Activated naive CD8-positive, alpha-beta T cell (primary cell): ENCODE data around the gene RTN4IP1.

Experiments used
- H3K27ac Mint-ChIP-seq: one replicate; pipeline ENCODE4 v1.8.0; 2021; ENCODE audit warnings: mixed read lengths
- H3K27me3 Mint-ChIP-seq: one replicate; pipeline ENCODE4 v1.8.0; 2021; ENCODE audit warnings: mixed read lengths
- H3K36me3 Mint-ChIP-seq: one replicate; pipeline ENCODE4 v1.8.0; 2021; ENCODE audit warnings: mixed read lengths
- H3K4me1 Mint-ChIP-seq: one replicate; pipeline ENCODE4 v1.8.0; 2021; ENCODE audit warnings: low read depth, mixed read lengths
- H3K4me3 Mint-ChIP-seq: one replicate; pipeline ENCODE4 v1.8.0; 2021; ENCODE audit warnings: mild to moderate bottlenecking, mixed read lengths
- H3K9me3 Mint-ChIP-seq: one replicate; pipeline ENCODE4 v1.8.0; 2021; ENCODE audit warnings: low read depth, mixed read lengths

RTN4IP1 gene, protein sequence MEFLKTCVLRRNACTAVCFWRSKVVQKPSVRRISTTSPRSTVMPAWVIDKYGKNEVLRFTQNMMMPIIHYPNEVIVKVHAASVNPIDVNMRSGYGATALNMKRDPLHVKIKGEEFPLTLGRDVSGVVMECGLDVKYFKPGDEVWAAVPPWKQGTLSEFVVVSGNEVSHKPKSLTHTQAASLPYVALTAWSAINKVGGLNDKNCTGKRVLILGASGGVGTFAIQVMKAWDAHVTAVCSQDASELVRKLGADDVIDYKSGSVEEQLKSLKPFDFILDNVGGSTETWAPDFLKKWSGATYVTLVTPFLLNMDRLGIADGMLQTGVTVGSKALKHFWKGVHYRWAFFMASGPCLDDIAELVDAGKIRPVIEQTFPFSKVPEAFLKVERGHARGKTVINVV

DNA sequence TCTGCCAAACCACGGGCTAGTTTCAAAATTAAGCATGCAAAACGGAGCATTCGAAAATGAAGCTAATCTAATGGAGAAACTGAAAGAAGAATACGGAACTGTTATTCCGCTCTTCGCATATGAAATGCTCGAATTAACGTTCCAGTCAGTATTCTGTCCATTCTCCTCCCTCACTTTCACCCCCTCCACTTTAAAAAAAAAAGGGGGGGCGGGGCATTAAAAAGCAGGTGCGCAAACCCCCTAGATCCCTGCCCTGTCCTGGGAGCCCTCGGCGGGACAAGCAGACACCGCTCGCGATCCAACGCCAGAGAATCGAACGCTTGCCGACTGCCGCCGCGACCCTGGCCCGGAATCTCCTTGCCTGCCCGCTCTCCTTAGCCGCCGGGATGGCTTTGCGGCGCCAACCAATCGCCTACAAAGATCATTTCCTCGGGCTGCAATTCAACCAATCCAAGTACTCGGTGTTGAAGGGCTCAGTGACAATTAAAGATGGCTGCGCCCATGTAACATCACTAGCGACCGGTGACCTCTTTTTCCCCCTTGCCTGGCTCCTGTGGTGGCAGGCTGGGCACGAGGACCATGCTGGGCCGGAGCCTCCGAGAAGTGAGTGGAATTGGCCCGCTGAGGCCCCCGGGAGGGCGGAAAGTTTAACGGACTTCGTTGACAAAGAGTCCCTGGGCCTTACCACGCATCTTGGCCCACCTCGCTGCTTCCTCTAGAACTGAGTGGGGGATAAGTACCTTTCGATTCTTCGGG, at the start of gene RTN4IP1, which contains the start of gene QRSL1:
RTN4IP1 (minus strand) TSS at position 396 of the 756 bp plus-strand sequence. CDS start 477 bp downstream, outside the sequence.
QRSL1 (plus strand) TSS at position 476 of the 756 bp plus-strand sequence; CDS start at position 580, 104 bp downstream.
- H3K4me3 Mint-ChIP-seq, result peak within 1 kb of the TSS; percentile 99
- no peaks in the 10 kb centered on the region for H3K27me3 Mint-ChIP-seq
- H3K36me3 Mint-ChIP-seq, result peaks cover 7% of the 10 kb centered on the region
- peak within 1 kb of the TSS; percentile 100 for H3K27ac Mint-ChIP-seq
- no peaks in the 10 kb centered on the region for H3K9me3 Mint-ChIP-seq
- peaks cover 29% of the 10 kb centered on the region for H3K4me1 Mint-ChIP-seq

DNA sequence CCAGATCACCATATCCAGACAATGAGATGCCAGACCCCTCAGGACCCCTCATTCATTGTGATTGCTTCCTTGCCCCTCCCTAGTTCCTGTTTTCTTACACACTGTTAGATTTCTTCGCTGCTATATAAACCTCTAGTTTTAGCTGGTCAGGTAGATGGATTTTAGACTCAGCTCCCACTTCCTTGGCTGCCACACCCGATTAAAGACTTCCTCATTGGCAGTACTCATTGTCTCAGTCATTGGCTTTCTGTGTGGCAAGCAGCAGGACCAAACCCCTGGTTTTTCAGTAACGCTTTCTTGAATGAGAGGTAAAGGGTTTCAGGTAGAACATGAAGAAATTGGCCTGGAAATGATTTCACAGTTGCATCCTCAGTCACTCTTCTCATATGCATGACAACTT, 48.0 kb upstream of the RTN4IP1 start:
- H3K9me3 Mint-ChIP-seq, result no peaks in the 10 kb centered on the region
- H3K36me3 Mint-ChIP-seq, result peaks cover 4% of the 10 kb centered on the region
- no peaks in the 10 kb centered on the region for H3K27me3 Mint-ChIP-seq
- no peaks in the 10 kb centered on the region for H3K4me1 Mint-ChIP-seq
- no peak overlapping the region for H3K4me3 Mint-ChIP-seq
- no peak overlapping the region for H3K27ac Mint-ChIP-seq

DNA sequence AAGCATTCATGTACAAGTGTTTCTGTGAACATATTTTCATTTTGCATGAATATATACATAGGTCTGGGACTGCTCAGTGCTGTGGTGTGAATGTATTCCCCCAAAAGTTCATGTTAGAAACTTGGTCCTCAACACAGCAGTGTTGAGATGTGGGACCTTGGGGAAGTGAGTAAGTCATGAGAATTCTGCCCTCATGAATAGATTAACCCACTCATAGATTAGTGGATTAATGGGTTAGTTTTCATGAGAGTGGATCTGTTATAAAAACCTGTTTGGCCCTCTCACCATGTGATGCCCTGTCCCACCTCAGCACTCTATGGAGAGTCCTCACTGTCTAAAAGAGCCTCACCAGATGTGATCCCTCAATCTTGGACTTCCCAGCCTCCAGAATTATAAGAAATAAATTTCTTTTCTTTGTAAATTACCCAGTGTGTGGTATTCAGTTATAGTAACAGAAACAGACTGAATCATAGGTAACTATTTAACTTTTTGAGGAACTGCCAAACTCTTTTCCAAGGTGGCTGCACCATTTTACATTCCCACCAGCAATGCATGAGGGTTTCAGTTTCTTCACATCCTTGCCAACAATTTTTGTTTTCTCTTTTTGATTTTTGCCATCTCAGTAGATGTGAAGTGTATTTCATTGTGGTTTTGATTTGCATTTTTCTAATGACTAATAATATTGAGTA, 45.4 kb upstream of the RTN4IP1 start:
- H3K27ac Mint-ChIP-seq, result no peak overlapping the region
- no peak overlapping the region for H3K4me3 Mint-ChIP-seq
- H3K36me3 Mint-ChIP-seq, result peaks cover 4% of the 10 kb centered on the region
- H3K27me3 Mint-ChIP-seq, result no peaks in the 10 kb centered on the region
- no peaks in the 10 kb centered on the region for H3K9me3 Mint-ChIP-seq
- H3K4me1 Mint-ChIP-seq, result no peaks in the 10 kb centered on the region

DNA sequence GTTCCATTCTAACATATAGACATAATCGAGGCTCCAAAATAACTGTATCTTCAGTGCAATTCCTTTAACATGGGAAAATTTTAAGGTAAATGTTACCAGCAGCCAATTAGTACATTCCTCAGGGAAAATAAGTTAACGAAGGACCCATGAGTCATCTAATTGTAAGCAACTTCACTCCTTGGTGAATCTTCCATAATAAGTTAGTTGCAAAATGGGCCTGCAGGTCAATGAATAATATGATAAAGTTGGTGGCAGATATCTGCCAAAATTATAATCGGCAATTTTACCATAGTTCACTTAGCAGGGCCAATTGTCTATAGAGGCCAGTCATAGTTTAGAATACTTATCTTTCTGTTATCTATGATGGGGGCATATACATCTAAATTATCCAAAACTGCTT, 42.4 kb upstream of the RTN4IP1 start:
- no peak overlapping the region for H3K27ac Mint-ChIP-seq
- no peaks in the 10 kb centered on the region for H3K27me3 Mint-ChIP-seq
- peaks cover 3% of the 10 kb centered on the region for H3K36me3 Mint-ChIP-seq
- no peaks in the 10 kb centered on the region for H3K4me1 Mint-ChIP-seq
- H3K4me3 Mint-ChIP-seq, result no peak overlapping the region
- H3K9me3 Mint-ChIP-seq, result no peaks in the 10 kb centered on the region

DNA sequence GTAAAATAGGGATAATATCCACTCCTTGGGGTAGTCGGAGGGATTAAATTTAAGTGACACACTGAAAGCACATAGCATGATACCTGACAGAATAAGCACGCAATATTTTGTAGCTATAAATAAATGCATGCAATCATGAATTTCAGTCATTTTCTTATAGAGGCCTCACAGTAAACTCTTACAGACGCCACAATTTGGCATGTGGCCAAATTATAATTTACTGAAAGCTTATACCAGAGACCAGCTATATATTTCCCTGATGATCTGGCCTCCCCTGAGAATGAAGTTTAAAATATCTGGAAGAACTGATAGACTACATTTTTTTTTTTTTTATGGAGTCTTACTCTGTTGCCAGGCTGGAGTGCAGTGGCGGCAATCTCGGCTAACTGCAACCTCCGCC, 40.9 kb upstream of the RTN4IP1 start:
- H3K36me3 Mint-ChIP-seq, result peaks cover 4% of the 10 kb centered on the region
- peaks cover under 1% of the 10 kb centered on the region for H3K9me3 Mint-ChIP-seq
- no peaks in the 10 kb centered on the region for H3K4me1 Mint-ChIP-seq
- no peaks in the 10 kb centered on the region for H3K27me3 Mint-ChIP-seq
- no peak overlapping the region for H3K4me3 Mint-ChIP-seq
- H3K27ac Mint-ChIP-seq, result no peak overlapping the region

DNA sequence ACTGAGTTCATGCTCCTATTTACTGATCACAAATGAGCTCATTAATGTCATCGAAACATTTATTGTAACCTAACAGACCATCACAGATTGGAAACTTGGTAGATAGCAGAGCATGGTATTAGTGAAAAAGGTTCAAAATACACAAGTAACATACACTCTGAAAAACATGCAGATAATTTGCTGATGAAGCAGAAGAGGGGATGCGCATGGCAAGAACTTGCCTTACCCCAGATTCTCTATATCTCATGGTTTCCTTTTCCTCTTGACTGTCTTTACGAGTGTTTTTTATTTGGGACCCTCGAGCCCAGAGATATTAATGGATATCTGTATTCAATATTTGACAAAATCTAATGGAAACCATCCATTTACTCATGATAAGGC, 37.7 kb upstream of the RTN4IP1 start:
- Mint-ChIP-seq H3K36me3 (peaks cover 19% of the 10 kb centered on the region), H3K27me3 (no peaks in the 10 kb centered on the region), H3K4me1 (peaks cover 2% of the 10 kb centered on the region), H3K27ac (no peak overlapping the region), H3K4me3 (no peak overlapping the region), H3K9me3 (peaks cover 3% of the 10 kb centered on the region)

DNA sequence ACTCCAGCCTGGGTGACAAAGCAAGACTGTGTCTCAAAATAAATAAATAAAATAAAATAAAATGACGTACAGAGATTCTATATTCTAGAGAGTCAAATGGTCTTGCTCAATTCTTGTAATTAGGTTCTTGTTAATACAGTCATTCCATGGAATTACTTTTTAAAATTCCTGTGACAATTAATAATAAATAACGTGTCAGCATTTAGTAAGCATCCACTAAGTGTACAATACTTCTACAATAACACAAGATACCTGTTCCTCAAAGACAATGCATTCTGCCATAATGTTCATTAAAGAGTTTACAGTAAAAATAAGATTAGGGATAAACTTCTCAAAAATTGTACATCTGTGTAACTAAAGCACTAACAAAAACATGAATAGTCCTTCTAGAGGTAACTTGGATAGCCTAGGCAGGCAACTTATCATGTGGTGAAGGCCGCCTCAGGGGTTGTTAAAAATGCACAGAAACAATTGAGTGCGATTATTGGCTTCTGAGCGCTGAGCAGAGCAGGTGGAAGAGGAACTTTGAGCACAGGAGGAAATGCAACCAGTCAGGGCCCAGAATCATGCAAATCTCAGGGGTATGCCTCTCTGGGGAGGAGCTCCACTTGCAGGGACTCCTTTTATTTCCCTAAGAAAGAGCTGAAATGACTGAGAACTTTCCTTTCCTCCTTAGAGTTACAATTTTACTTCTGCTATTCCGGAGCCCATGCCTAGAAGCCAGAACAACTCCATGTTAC, 37.2 kb upstream of the RTN4IP1 start:
- H3K27ac Mint-ChIP-seq, result no peak overlapping the region
- H3K4me3 Mint-ChIP-seq, result no peak overlapping the region
- H3K36me3 Mint-ChIP-seq, result peaks cover 20% of the 10 kb centered on the region
- peaks cover 3% of the 10 kb centered on the region for H3K9me3 Mint-ChIP-seq
- H3K27me3 Mint-ChIP-seq, result no peaks in the 10 kb centered on the region
- peaks cover 2% of the 10 kb centered on the region for H3K4me1 Mint-ChIP-seq

DNA sequence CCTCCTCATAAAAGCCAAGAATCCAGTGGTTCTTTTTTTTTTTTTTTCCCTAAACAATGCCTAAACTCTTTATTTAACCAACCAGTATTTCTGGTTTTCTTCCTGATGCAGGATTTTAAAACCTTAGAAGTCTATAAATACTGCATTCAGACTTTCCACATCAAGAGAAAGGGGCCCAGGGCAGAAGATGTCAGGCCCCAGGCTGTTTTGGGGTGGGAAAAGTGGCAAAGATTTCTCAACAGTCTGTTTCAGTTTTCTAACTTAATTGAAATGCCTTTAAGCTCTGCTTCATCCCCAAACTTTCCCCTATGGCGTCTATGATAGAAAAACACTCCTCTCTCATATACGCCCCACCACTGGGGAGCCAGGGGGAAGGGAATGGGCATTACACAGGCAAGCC, 33.2 kb upstream of the RTN4IP1 start:
- Mint-ChIP-seq H3K4me3 (no peak overlapping the region), H3K27me3 (no peaks in the 10 kb centered on the region), H3K27ac (no peak overlapping the region), H3K9me3 (peaks cover 9% of the 10 kb centered on the region), H3K36me3 (peaks cover 40% of the 10 kb centered on the region), H3K4me1 (peaks cover 2% of the 10 kb centered on the region)

DNA sequence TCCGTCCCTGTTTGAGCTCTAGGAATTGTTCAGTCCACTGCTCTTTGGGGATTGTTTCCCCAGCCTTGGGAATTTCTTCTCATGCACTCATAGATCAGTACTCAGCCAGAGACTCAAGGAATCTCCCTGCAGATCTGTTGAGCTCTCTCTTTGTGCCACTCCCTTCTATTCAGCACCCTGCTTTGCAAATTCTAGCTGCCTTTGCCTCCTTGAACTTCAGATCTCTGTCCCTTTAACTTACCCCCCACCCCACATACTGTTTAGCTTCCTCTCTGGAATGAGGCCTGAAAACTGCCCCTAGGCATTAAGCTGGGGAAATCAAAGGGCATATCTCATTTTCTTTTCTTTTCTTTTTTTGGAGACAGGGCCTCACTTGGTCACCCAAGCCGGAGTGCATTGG, 30.6 kb upstream of the RTN4IP1 start:
- H3K4me1 Mint-ChIP-seq, result peaks cover 2% of the 10 kb centered on the region
- H3K4me3 Mint-ChIP-seq, result no peak overlapping the region
- no peaks in the 10 kb centered on the region for H3K27me3 Mint-ChIP-seq
- H3K36me3 Mint-ChIP-seq, result peaks cover 50% of the 10 kb centered on the region
- H3K27ac Mint-ChIP-seq, result no peak overlapping the region
- peaks cover 13% of the 10 kb centered on the region for H3K9me3 Mint-ChIP-seq

DNA sequence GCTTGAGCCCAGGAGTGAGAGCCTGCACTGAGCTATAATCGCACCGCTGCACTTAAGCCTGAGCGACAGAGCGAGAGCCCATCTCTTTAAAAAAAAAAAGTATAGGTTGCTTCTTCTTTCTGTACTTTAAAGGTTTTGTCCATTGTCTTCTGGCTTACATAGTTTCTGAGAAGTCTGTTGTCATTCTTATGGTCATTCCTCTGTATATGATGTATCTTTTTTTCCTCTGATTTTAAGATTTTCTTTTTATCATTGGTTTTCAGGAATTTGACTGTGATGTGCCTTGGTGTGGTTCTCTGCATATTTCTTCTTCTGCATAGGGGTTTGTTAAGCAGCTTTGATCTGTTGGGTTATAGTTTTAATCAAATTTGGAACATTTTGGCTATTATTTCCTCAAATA, 29.2 kb upstream of the RTN4IP1 start:
- peaks cover 13% of the 10 kb centered on the region for H3K9me3 Mint-ChIP-seq
- H3K4me1 Mint-ChIP-seq, result no peaks in the 10 kb centered on the region
- no peak overlapping the region for H3K27ac Mint-ChIP-seq
- peaks cover 51% of the 10 kb centered on the region for H3K36me3 Mint-ChIP-seq
- no peaks in the 10 kb centered on the region for H3K27me3 Mint-ChIP-seq
- H3K4me3 Mint-ChIP-seq, result no peak overlapping the region

DNA sequence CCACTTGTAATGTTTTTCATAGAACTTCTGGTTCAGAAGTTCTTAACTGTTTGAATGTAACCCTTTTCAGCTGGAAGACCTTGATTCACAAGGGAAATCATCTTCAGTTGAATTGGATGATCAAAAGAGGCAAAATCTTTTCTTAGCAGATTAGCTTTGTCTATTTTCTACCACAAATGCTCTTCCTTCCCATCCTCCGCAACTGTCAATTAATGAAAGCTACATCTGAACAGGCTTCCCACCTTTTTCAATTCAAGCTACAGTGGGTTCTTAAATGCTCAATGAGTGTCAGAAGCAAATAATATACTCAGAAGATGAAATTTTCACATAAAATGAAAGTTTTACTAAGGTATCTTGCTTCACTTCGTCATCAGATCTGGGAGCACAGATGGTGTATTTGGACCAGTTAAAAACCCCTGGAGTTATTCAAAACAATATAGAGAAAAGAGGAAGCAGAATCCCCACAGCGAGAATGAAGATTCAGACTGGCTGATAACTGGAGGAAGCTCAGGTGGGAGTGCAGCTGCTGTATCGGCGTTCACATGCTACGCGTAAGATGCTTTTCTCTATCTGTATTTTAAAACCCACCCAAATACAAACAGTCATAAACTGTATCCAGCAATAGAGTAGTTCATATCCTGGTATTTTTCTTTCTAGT, 19.5 kb upstream of the RTN4IP1 start:
- H3K4me3 Mint-ChIP-seq, result no peak overlapping the region
- H3K4me1 Mint-ChIP-seq, result no peaks in the 10 kb centered on the region
- H3K27ac Mint-ChIP-seq, result no peak overlapping the region
- no peaks in the 10 kb centered on the region for H3K9me3 Mint-ChIP-seq
- H3K36me3 Mint-ChIP-seq, result peaks cover 10% of the 10 kb centered on the region
- no peaks in the 10 kb centered on the region for H3K27me3 Mint-ChIP-seq

DNA sequence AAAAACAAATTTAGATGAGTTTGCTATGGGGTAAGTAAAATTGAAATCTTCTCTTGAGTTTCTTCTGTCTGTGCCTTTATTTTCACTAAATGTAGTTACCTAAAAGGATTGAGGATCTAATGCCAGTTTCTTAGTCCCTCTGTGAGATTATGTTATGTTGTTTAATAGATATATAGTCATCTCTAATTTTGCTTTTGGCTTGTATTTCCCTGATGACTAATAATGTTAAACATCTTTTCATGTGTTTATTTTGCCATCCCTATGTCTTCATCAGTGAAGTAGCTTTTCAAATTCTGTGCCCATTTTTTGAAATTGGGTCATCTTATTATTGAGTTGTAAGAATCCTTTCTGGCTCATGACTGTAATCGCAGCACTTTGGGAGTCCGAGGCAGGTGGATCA, 13.8 kb upstream of the RTN4IP1 start:
- Mint-ChIP-seq H3K27me3 (no peaks in the 10 kb centered on the region), H3K4me1 (peaks cover 8% of the 10 kb centered on the region), H3K36me3 (peaks cover 14% of the 10 kb centered on the region), H3K27ac (no peak overlapping the region), H3K4me3 (no peak overlapping the region), H3K9me3 (no peaks in the 10 kb centered on the region)

DNA sequence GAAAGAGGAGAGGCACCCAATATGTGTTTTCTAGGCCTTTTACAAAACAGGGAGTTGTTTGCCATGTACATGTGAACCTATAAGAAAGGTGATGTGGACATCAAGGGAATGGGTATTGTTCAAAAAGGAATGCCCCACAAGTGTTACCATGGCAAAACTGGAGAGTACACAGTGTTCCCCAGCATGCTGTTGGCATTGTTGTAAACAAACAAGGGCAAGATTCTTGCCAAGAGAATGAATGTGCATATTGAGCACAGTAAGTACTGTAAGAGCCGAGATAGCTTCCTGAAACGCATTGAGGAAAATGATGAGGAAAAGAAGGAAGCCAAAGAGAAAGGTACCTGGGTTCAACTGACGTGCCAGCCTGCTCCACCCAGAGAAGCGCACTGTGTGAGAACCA, 13.2 kb upstream of the RTN4IP1 start:
- H3K9me3 Mint-ChIP-seq, result no peaks in the 10 kb centered on the region
- H3K36me3 Mint-ChIP-seq, result peaks cover 14% of the 10 kb centered on the region
- H3K27ac Mint-ChIP-seq, result no peak overlapping the region
- no peak overlapping the region for H3K4me3 Mint-ChIP-seq
- H3K27me3 Mint-ChIP-seq, result no peaks in the 10 kb centered on the region
- peaks cover 12% of the 10 kb centered on the region for H3K4me1 Mint-ChIP-seq

DNA sequence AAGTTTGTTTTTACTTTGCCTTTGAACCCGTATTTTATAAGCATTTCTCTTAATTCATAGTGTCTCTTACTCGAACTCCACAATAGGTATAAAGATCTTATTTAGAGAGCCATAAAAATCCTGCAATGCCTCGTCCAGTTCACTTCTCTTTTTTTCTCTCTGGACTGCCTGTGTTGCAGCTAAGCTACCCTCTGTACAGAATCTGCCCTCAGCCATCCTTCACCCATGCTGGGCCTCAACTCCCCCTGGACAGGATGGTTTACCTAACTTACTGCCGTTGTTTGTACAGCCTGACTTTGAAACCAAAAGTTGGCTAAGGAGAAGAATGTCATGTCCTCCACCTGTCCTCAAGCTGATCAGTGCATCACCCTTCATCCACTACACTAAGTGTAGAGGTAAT, 10.5 kb upstream of the RTN4IP1 start:
- Mint-ChIP-seq H3K9me3 (no peaks in the 10 kb centered on the region), H3K4me1 (peaks cover 30% of the 10 kb centered on the region), H3K27me3 (no peaks in the 10 kb centered on the region), H3K27ac (no peak overlapping the region), H3K36me3 (peaks cover 10% of the 10 kb centered on the region), H3K4me3 (no peak overlapping the region)
